Peyer's patch (tissue), 4 donors: ENCODE results near the gene UBA6. TPM values are rescaled to one million over a fixed set of nuclear protein-coding genes. Genes with fewer than 3 reads are reported as not detected.

Experiments
- DNase-seq, 3 donors: peaks; one replicate each; pipeline ENCODE4 v3.0.0-alpha.2; 2017 to 2019
- H3K27ac ChIP-seq, 4 donors: fragments of 200-600 bp; sonication (generic); one replicate each; pipeline ENCODE4 v1.5.1; 2016 to 2019
- H3K27me3 ChIP-seq, 2 donors: fragments of 200-600 bp; sonication (generic); one replicate each; pipeline ENCODE4 v1.5.1; 2019
- H3K36me3 ChIP-seq, 3 donors: fragments of 200-600 bp; sonication (generic); one replicate each; pipeline ENCODE4 v1.5.1; 2016 to 2019
- H3K4me1 ChIP-seq, 4 donors: fragments of 200-600 bp; sonication (generic); one replicate each; pipeline ENCODE4 v1.5.1; 2016 to 2019
- H3K4me3 ChIP-seq, 4 donors: fragments of 200-600 bp; sonication (generic); 1 replicate in 3 of 4; 2 replicates in 1 of 4; pipeline ENCODE4 v1.5.1; 2016 to 2019; ENCODE audit warnings: mild to moderate bottlenecking in 1 of 4
- H3K9me3 ChIP-seq, 4 donors: fragments of 200-600 bp; sonication (generic); one replicate each; pipeline ENCODE4 v1.5.1; 2016 to 2019; ENCODE audit warnings: mild to moderate bottlenecking in 1 of 4
- CTCF ChIP-seq, 6 experiments: fragments of 450-650 bp in 4 of 6; fragments of 200-600 bp in 2 of 6; sonication (generic) in 1 of 6; IDR thresholded peaks; one replicate each; pipeline ENCODE4 v1.5.1; 2017 to 2019; ENCODE audit warnings: antibody characterized with exemption in 6 of 6, mild to moderate bottlenecking in 3 of 6, moderate library complexity in 1 of 6
- POLR2A ChIP-seq, 2 donors: fragments of 450-650 bp; IDR thresholded peaks; one replicate each; pipeline ENCODE4 v1.5.1; 2017; ENCODE audit warnings: antibody characterized with exemption in 2 of 2, mild to moderate bottlenecking in 2 of 2, moderate library complexity in 2 of 2
- small RNA-seq, 2 donors: library from RNA; depleted of rRNA; stranded (forward); fragments of <200 nt; gene quantifications; one replicate each; pipeline ENCODE3, GENCODE V24; 2016
- total RNA-seq, 4 donors: library from RNA; depleted of rRNA; stranded (reverse); fragments of >200 nt; gene quantifications; one replicate each; pipeline ENCODE4 v1.1.0, GENCODE V29; 2016

UBA6 gene
- total RNA-seq, 4 donors from 2014 or later: 18.1 to 69.7 (median 43.3) TPM

- Histone ChIP-seq H3K4me3 (no peak overlapping the region), H3K27me3 (no peaks in the 10 kb centered on the region), H3K27ac (no peak overlapping the region), H3K4me1 (peaks cover 0 to 4% (median 0%) of the 10 kb centered on the region in 4 donors), H3K36me3 (no peaks in the 10 kb centered on the region), H3K9me3 (no peaks in the 10 kb centered on the region)
- DNase-seq: no peak
- TF ChIP-seq CTCF (IDR thresholded peaks at IDR 0.05): no peak
- TF ChIP-seq POLR2A (IDR thresholded peaks at IDR 0.05): no peak
These were observed 130.4 kb downstream of the UBA6 start for GRCh38 chr4:67570537-67570936.

- TF ChIP-seq POLR2A (IDR thresholded peaks at IDR 0.05) (no peak), CTCF (IDR thresholded peaks at IDR 0.05) (no peak)
- no peak overlapping the region for H3K27ac ChIP-seq
- H3K4me3 ChIP-seq: no peak overlapping the region
- H3K4me1 ChIP-seq: no peaks in the 10 kb centered on the region
- H3K9me3 ChIP-seq: no peaks in the 10 kb centered on the region
- H3K27me3 ChIP-seq: no peaks in the 10 kb centered on the region
- H3K36me3 ChIP-seq: no peaks in the 10 kb centered on the region
- no peak for DNase-seq
These were observed 132.1 kb downstream of the UBA6 start for GRCh38 chr4:67568820-67569219.

DNA sequence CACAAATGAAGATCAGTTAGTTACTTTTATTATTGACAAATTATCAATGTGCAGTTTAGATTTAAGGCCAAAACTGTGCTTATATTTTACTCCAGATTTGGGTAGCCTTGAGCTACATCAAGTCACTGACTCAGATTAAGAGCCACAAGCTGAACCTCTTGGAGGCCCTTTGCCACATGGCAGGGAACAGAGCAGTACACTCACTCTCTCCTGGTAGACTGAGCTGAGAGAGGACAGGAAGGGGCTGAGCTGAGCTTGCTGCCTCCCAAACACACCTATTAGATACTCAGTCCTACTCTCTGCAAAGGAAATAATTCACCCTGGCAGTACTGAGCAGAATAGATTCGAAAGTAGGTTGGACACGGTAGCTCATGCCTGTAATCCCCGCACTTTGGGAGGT is 134.6 kb downstream of the UBA6 start:
- Histone ChIP-seq H3K9me3 (no peaks in the 10 kb centered on the region), H3K4me3 (no peak overlapping the region), H3K27ac (no peak overlapping the region), H3K27me3 (no peaks in the 10 kb centered on the region), H3K4me1 (no peaks in the 10 kb centered on the region), H3K36me3 (no peaks in the 10 kb centered on the region)
- DNase-seq: no peak
- TF ChIP-seq CTCF (IDR thresholded peaks at IDR 0.05): no peak
- TF ChIP-seq POLR2A (IDR thresholded peaks at IDR 0.05): no peak

- TF ChIP-seq CTCF (IDR thresholded peaks at IDR 0.05) (no peak), POLR2A (IDR thresholded peaks at IDR 0.05) (no peak)
- H3K4me3 ChIP-seq: no peak overlapping the region
- no peaks in the 10 kb centered on the region for H3K36me3 ChIP-seq
- H3K4me1 ChIP-seq: no peaks in the 10 kb centered on the region
- DNase-seq: no peak
- H3K9me3 ChIP-seq: no peaks in the 10 kb centered on the region
- no peak overlapping the region for H3K27ac ChIP-seq
- no peaks in the 10 kb centered on the region for H3K27me3 ChIP-seq
These were observed 135.7 kb downstream of the UBA6 start for GRCh38 chr4:67565284-67565683.

Small RNA genes lying within 50 kb of the gene (small RNA-seq; reads per million reads assigned to genes)
- gene AC096720.1 (0 reads per million in 2 donors), gene RF00091 (0 reads per million in 2 donors)

Other genes starting within 250 kb of the UBA6 start
- gene CENPC, start 155.7 kb downstream of the UBA6 start, total RNA-seq: 10 to 100 TPM; 26.3 to 99.0 (median 40.0) TPM
- gene STAP1, start 142.4 kb downstream of the UBA6 start, total RNA-seq: 10 to 100 TPM in 1 of 4 donors, 1 to 10 TPM in 1, not detected in 2; 1.5 to 13.2 TPM
- not detected for gene GNRHR, start 53.2 kb upstream of the UBA6 start, total RNA-seq
- gene TMPRSS11D, start 182.8 kb upstream of the UBA6 start, total RNA-seq: not detected